Parathyroid adenoma (tissue), 2 donors: ENCODE data around the gene RNU6-1.

Source experiments
- H2AFZ ChIP-seq: fragments of 300-600 bp; sonication (generic); one replicate; pipeline ENCODE4 v1.7.0; 2017; ENCODE audit warnings: antibody characterized with exemption, mild to moderate bottlenecking
- H3K27ac ChIP-seq: fragments of 300-600 bp; sonication (generic); one replicate; pipeline ENCODE4 v1.7.0; 2017
- H3K27me3 ChIP-seq: fragments of 300-600 bp; sonication (generic); one replicate; pipeline ENCODE4 v1.7.0; 2017; ENCODE audit warnings: low read length; ENCODE audit not compliant: control insufficient read depth, insufficient read depth
- H3K36me3 ChIP-seq: fragments of 300-600 bp; sonication (generic); one replicate; pipeline ENCODE4 v1.7.0; 2017; ENCODE audit warnings: low read length; ENCODE audit not compliant: control insufficient read depth, insufficient read depth
- H3K4me1 ChIP-seq: fragments of 300-600 bp; sonication (generic); one replicate; pipeline ENCODE4 v1.7.0; 2017; ENCODE audit warnings: control low read depth
- H3K4me2 ChIP-seq: fragments of 300-600 bp; sonication (generic); one replicate; pipeline ENCODE4 v1.7.0; 2017; ENCODE audit warnings: low read length
- H3K4me3 ChIP-seq: fragments of 300-600 bp; sonication (generic); one replicate; pipeline ENCODE4 v1.7.0; 2017; ENCODE audit warnings: low read depth, low read length
- H3K79me2 ChIP-seq: fragments of 300-600 bp; sonication (generic); one replicate; pipeline ENCODE4 v1.7.0; 2017; ENCODE audit warnings: control low read depth
- H3K9ac ChIP-seq: fragments of 300-600 bp; sonication (generic); one replicate; pipeline ENCODE4 v1.7.0; 2017; ENCODE audit warnings: mild to moderate bottlenecking
- H3K9me3 ChIP-seq: fragments of 300-600 bp; sonication (generic); one replicate; pipeline ENCODE4 v1.7.0; 2017; ENCODE audit warnings: low read length; ENCODE audit not compliant: control insufficient read depth
- CTCF ChIP-seq: fragments of 300-600 bp; sonication (generic); IDR thresholded peaks from one replicate; pipeline ENCODE4 v1.7.0; 2017; ENCODE audit warnings: antibody characterized with exemption, mild to moderate bottlenecking
- donor health status: primary hyperparathyroidism.

Gene RNU6-1

GRCh38 chr15:67833710-67834511, 5.9 kb downstream of the RNU6-1 start:
- no peaks in the 10 kb centered on the region for H3K9me3 ChIP-seq
- H3K27me3 ChIP-seq: no peaks in the 10 kb centered on the region
- no peak overlapping the region for H3K4me3 ChIP-seq
- H3K36me3 ChIP-seq: no peaks in the 10 kb centered on the region
- H3K4me1 ChIP-seq: peaks cover 3% of the 10 kb centered on the region
- no peak overlapping the region for H3K27ac ChIP-seq
- peak; percentile 26 for TF ChIP-seq CTCF
- H3K9ac ChIP-seq: no peak overlapping the region
- no peaks in the 10 kb centered on the region for H3K79me2 ChIP-seq
- H2AFZ ChIP-seq: peak overlapping the region; percentile 28
- H3K4me2 ChIP-seq: peak overlapping the region; percentile 0

- Histone ChIP-seq H3K4me3 (peak overlapping the region; percentile 5), H3K9ac (no peak overlapping the region), H3K4me1 (peaks cover under 1% of the 10 kb centered on the region)
Observed at GRCh38 chr15:67832897-67833709, 6.7 kb downstream of the RNU6-1 start.

GRCh38 chr15:67832031-67832551, 7.8 kb downstream of the RNU6-1 start:
- TF ChIP-seq CTCF: no peak
- Histone ChIP-seq H3K9ac (no peak overlapping the region), H3K9me3 (no peaks in the 10 kb centered on the region), H3K4me2 (no peak overlapping the region), H2AFZ (no peak overlapping the region), H3K4me1 (no peaks in the 10 kb centered on the region), H3K27me3 (no peaks in the 10 kb centered on the region), H3K36me3 (no peaks in the 10 kb centered on the region), H3K79me2 (no peaks in the 10 kb centered on the region), H3K4me3 (no peak overlapping the region), H3K27ac (no peak overlapping the region)

More at GRCh38 chr15:67832897-67833709, 6.7 kb downstream of the RNU6-1 start:
- Histone ChIP-seq H3K27ac (no peak overlapping the region), H3K79me2 (no peaks in the 10 kb centered on the region), H3K36me3 (no peaks in the 10 kb centered on the region), H3K9me3 (no peaks in the 10 kb centered on the region), H2AFZ (no peak overlapping the region), H3K27me3 (no peaks in the 10 kb centered on the region), H3K4me2 (no peak overlapping the region)
- TF ChIP-seq CTCF: no peak

- H3K27ac ChIP-seq: no peak overlapping the region
- H3K9me3 ChIP-seq: no peaks in the 10 kb centered on the region
- no peak overlapping the region for H2AFZ ChIP-seq
- H3K36me3 ChIP-seq: no peaks in the 10 kb centered on the region
- H3K27me3 ChIP-seq: no peaks in the 10 kb centered on the region
- no peak overlapping the region for H3K4me2 ChIP-seq
- H3K4me1 ChIP-seq: no peaks in the 10 kb centered on the region
- TF ChIP-seq CTCF: no peak
- no peak overlapping the region for H3K4me3 ChIP-seq
- H3K9ac ChIP-seq: no peak overlapping the region
- no peaks in the 10 kb centered on the region for H3K79me2 ChIP-seq
Observed at GRCh38 chr15:67831363-67831762, 8.5 kb downstream of the RNU6-1 start.
